GM10248 (cell line): ENCODE results near the gene CA12.

Experiments used
- CTCF ChIA-PET: fragments of 300-600 bp; sonication (Branson Sonifier 250); formaldehyde crosslinking; extraction: SDS; loops from one replicate; lab custom pipeline; 2021; ENCODE audit warnings: antibody characterized with exemption; lab: Yijun Ruan, JAX
- POLR2A ChIA-PET: fragments of 350-650 bp; sonication (Branson Sonifier 250); formaldehyde crosslinking; extraction: SDS; loops from one replicate; lab custom pipeline; 2020; ENCODE audit warnings: antibody characterized with exemption; lab: Yijun Ruan, JAX
- DNase-seq: peaks from one replicate; pipeline ENCODE4 v3.0.0; 2012; ENCODE audit errors: extremely low spot score
- CTCF ChIP-seq: IDR thresholded peaks from 2 replicates; pipeline ENCODE4 v1.5.1; 2012; ENCODE audit warnings: mild to moderate bottlenecking, low read depth; ENCODE audit errors: extremely low read depth, missing control alignments, control extremely low read depth

Gene CA12

GRCh38 chr15:63389902-63390670 is 8.4 kb upstream of the CA12 start:
- no peak for DNase-seq
- no peak for TF ChIP-seq CTCF
- CTCF ChIA-PET = interaction anchor here (0.9 to 2.7 kb wide), 3 partner anchors 13 to 342 kb away, joined by 3 to 9 read pairs (median 4); no protein-coding TSS in a partner anchor
- POLR2A ChIA-PET = interaction anchor here (0.5 kb wide), 1 partner anchor 10 kb away, joined by 3 read pairs; no protein-coding TSS in a partner anchor

DNA sequence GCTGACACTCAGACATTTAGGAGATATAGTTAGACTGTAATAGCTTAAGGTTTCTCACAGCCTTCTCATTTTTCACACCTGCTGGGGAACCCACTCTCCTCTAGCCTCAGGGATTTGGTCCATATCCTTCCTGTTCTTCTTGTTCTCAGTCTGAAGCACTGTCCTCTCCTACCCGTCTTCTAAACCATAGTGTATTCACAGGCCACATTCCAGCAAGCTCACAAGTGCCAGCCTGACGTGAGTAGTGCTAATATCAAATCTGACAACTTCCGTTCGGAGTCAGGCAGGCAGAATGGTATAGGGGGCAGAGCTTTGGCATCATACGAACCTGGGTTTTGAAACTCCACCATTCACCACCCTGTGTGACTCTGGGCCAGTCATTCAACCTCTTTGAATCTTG is 6.9 kb upstream of the CA12 start:
- TF ChIP-seq CTCF = no peak
- CTCF ChIA-PET = interaction anchor here (1.0 to 2.7 kb wide), 3 partner anchors 10 to 52 kb away, joined by 3 to 9 read pairs (median 3); no protein-coding TSS in a partner anchor
- POLR2A ChIA-PET = no interaction called here
- DNase-seq = no peak

- TF ChIP-seq CTCF = no peak
- POLR2A ChIA-PET = no interaction called here
- no peak for DNase-seq
- CTCF ChIA-PET = interaction anchor here (1.4 to 2.7 kb wide), 2 partner anchors 10 to 15 kb away, joined by 3 to 9 read pairs; no protein-coding TSS in a partner anchor
These were observed 6.3 kb upstream of the CA12 start for GRCh38 chr15:63387748-63388493.

DNA sequence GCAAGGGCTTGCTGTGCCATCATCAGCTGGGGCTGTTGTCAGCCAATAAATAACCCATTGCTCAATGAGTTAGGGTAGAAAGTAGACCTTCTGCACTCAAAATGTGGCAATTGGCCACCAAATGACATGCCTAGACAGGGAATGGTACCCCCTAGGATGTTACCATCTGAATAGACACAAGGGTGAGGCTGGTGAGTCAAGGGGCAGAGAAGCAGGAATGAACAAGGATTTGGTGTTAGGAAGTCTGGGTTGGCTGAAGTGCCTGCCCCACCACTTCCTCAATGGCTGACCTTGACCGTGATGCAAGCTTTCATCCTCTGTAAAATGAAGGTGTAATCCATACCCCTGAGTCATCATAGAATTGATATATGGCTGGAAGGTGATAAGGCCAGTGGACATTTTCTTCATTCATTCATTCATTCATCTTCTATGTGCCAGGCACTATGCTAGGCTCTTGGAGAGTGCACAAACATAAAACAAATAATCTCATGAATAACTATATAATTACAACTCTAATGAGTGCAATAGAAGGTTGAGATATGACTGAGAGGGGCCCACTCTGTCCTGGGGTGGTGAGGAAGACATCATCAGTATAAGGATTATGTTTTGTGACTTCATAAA is 4.4 kb upstream of the CA12 start:
- POLR2A ChIA-PET = no interaction called here
- CTCF ChIA-PET = no interaction called here
- TF ChIP-seq CTCF = no peak
- no peak for DNase-seq

- ChIA-PET POLR2A (no interaction called here), CTCF (no interaction called here)
- no peak for DNase-seq
- TF ChIP-seq CTCF = no peak
These were observed 3.3 kb upstream of the CA12 start for GRCh38 chr15:63384906-63385305.
